T-helper 1 cell treated with Interleukin-12 subunit alpha and Interleukin-12 subunit beta and Interleukin-4 antibody, amounts not matched to agents 30 ng/mL and 1 ng/mL, for 36 hours (primary cell): Measurements from ENCODE around the gene AMT. TPM values are rescaled to one million over a fixed set of nuclear protein-coding genes. Genes with fewer than 3 reads are reported as not detected.
"Not testable (repeated sequence)": the region's sequence is repeated elsewhere in the genome, so short reads cannot be mapped to it uniquely, and the experiment has no call there.

ENCODE experiments used
- intact Hi-C: fragments of 100-400 bp; cut with micrococcal nuclease; formaldehyde crosslinking; loops from one replicate; pipeline ENCODE4 v1.15.1; 2024
- total RNA-seq: library from RNA; stranded (reverse); gene quantifications from 2 replicates; pipeline ENCODE4 v1.2.3, GENCODE V29; 2022

AMT gene
- total RNA-seq, 1 donor from 2014 or later, result 3.9 TPM

DNA sequence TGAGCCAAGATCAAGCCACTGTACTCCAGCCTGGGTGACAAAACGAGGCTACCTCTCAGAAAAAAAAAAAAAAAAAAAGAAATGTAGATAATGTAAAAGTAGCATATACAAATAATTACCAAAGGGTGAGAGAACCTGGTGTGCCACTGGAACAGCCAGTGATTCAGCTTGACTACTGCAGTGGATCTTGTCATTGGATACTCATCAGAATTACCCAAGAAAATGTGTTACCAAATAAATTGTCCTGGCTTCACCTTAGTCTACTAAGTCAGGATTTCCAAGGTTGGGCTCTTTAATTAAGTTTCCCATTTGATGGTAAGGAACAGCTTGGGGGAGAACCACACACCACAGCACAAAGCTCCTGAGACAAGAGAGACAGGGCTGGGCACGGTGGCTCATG is 5.3 kb upstream of the AMT start:
- intact Hi-C loops, result loop anchor here (5.0 kb wide), 1 partner anchor 870 kb away; the partner anchor contains the start of genes HYAL3 and NAA80

DNA sequence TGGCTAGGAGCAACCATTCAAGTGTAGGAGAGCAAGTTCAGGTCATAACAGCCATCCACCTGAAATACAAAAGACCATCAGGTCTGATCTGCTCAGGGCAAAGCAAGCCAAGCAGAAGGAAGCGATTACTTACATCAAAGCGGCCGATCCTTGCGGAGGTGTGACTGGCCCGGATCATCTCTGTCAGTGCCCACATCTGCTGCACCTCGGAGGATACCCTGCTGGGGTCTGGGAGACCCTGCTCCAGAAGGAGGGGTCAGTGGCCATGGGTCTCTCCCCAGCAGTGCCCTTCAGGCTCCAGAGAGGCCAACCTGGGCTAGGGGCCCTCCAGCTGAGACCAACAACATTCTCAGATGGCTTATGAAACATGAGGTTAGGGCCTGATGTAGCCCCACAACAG is 2.5 kb upstream of the AMT start:
- intact Hi-C loops, result loop anchor here (5.0 kb wide), 1 partner anchor 872 kb away; the partner anchor contains the start of genes HYAL3 and NAA80

DNA sequence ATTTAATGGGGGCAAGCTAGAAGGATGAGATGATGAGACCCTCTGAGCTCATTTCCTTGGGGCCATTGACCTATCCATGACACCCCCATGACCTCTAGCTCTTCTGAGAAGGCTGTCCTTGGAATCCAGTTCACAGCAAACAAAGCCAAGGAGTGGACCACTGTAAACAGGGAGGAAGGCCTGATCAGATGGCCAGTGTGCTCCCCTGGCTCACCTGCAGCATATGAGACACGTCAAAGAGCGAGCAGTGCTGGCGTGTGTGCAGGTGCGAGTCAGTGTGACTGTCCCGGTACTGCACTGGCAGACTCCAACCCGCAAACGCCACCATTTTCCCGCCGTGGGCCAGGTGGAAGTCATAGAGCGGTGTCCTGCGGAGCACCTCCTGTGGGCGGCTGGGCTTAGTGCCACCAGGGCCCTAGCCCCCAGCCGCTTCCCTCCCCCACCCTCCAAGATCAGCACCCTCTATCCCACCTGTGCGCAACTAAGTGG is 339 bp downstream of the AMT start:
- intact Hi-C loops, result no loop called here

DNA sequence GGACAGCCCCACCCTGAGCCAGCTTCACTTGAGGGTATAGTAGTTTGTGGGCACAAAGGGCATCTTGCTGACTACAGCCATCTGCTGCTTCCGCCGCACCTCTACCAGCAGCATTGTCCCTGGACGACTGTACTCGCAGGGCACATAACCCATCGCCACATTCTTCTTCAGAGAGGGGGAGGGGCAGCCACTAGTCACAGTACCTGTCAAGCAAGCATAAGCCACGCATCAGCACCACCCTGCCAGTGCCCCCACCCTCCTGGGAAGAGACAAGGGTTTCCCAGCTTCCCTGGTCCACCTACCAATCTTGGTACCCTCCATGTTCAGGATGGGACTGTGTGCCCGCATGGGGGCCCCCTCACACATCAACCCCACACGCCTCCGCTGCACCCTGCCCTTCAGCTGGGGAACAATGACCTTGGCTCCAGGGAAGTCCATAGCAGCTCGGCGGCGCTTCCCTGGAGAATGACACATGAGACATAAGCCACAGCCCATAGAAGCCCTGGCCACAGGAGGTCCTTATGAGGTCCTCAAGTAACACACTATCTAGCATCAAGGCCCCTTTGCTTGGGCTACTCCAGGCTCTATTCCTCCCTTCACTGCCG is 4.7 kb downstream of the AMT start:
- intact Hi-C loops, result loop anchor here (10.0 kb wide), 1 partner anchor 907 kb away; the partner anchor contains the start of genes HYAL2 and TUSC2

DNA sequence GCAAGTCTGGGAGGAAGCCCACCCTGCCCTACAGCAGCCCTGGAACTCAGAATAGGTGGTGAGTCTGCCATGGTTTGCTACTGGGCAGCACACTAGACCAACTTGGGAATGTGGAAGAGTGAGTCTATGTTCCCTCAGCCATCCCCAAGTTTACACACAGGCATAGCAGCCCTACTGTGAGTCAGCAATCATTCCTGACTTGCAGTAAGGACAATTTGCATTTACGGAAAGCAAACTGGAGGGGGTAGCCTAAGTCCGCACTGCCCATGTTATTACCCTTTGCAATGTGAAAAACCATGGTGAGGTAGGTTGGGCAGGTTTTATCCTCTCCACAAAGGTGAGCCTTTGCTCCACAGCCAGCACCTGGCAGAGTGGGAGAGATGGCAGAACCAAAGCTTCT is 5.4 kb downstream of the AMT start:
- intact Hi-C loops, result loop anchor here (1.0 to 10.0 kb wide), 3 partner anchors 12 to 908 kb away; partner anchors contain the start of genes HYAL2, NICN1, TUSC2 and USP4

DNA sequence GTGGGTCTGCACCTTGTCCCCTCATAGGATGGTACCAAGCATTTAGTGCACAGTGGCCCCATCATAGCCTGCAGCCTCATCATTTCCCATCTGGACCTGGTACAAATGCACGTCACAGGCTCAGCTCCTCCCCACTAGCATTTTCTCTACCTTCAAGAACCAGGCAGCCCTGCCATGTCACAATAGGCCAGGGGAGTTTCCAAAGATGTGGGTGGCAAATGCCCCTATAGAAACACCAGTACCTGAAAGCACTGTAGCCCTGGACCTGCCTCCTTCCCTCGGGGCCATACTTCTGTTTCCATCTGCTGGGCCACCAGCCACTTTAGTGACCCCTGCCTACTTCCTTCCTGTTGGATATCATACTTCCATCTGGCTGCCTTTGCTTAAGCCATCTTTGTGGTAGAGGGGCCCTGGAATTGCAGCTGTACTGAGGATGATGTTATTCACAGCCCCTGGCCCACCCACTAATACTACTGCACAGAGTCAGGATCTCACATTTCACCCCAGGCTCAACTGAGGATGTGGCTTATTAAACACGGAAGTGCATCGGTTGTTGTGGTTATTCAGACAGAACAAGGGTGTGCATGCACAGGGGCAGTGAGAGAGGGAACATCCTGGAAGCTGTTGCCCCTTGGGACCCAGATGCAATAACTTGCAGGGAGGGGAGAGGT is 6.2 kb downstream of the AMT start:
- intact Hi-C loops, result loop anchor here (1.0 to 10.0 kb wide), 5 partner anchors 13 to 909 kb away; partner anchors contain the start of genes HYAL2, NICN1, TUSC2 and USP4

DNA sequence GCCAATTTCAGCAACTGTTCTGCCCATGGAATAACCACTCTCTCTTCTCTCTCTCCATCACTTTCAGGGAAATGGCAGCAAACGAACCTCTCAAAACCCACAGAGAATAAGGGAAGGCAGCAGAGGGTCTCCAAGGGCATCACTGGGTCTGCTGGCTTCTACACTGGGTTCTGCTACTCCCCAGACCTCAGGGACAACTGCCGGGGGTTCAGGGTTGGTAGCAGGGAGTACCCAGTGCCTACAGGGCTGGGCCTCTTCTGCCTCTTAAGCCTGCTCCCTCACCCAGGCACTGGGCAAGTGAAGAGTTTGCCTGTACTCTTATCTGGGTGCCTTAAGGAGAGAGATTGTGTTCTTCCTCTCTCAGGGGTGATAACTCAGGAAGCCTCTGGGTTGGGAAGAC is 7.5 kb downstream of the AMT start:
- intact Hi-C loops, result loop anchor here (1.0 to 10.0 kb wide), 5 partner anchors 35 to 910 kb away; partner anchors contain the start of genes HYAL2, IP6K2, TUSC2 and WDR6

DNA sequence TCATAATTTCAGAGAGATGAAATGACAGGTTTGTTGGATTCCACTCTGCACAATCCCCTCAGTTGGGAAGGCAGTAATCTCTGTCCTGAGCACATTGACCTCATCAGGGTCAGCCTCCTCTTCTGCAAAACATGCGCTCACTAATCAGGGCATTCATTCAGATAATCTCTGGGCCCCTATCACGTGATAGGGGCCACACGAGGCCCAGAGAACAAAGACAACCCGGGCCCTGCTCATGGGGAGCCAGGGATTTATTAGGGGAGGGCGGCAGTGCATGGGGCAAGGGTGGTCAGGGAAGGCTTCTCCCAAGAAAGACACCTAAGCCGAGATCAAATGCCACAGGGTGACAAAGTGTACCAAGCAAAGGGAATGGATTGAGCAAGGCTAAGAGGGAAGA is 8.9 kb downstream of the AMT start:
- intact Hi-C loops, result loop anchor here (2.0 to 10.0 kb wide), 6 partner anchors 385 to 1325 kb away; partner anchors contain the start of genes HYAL2, IMPDH2, IP6K2 and TUSC2

DNA sequence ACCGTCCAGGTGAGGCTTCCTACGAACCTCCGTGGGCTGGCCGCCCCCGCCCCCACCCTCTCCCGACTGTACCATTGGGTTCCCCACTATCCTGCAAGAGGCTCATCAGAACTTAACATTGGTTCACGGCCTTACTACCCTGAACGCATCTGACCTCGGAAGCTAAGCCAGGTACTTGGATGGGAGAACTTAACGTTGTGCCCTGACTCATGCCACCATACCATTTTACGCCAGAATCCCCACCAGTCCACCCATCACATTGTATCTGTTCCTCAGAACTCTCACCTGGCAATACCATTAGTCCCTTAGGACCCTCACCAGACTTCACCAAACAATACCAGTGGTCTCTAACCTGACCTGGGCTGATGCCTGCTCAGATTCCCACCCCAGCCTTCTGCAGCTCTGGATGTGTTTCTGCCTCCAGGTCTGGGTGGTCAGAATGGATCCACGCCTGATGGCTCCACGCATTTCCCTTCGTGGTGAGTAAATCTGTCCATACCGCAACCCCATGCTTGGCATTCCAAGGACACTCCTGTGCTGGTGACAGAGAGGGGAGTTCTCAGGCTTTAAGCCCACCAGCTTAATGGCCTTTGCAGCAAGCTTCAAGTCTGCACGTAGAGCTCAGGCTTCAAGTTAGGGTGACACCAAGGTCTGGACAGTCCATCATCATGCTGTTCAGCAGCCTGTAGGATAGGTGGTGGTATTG is 9.5 kb downstream of the AMT start:
- intact Hi-C loops, result loop anchor here (1.0 to 10.0 kb wide), 15 partner anchors 17 to 1324 kb away; partner anchors contain the start of genes ARIH2, DAG1, GPX1 and HYAL2

DNA sequence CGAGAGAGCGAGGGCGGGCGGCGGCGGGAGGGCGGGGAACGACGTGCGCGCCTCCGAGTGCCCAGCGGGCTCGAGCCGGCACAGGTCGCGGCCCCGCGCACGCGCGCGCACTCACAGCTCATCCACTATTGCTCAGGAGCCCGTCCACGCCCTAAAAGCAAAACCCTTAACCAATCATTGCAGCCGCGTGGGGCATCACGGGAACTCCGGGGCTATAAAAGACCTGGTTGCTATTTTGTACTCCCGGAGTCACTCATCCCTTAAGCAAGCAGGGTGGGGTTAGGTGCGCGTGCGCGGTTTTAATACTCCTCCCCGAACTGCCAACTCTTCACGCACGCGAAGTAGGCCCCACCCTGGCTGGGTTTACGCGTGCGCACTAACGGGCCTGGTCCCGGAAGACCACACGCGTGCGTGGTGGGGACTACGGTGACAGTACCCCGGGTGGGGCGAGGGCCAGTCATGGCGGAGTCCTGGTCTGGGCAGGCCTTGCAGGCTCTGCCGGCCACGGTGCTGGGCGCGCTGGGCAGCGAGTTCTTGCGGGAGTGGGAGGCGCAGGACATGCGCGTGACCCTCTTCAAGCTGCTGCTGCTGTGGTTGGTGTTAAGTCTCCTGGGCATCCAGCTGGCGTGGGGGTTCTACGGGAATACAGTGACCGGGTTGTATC is 10.2 kb downstream of the AMT start, which contains the start of the genes RHOA and TCTA:
RHOA (minus strand) TSS at position 9 of the 664 bp plus-strand sequence. CDS start 36,387 bp downstream, outside the sequence.
TCTA (plus strand) TSS at position 456 of the 664 bp plus-strand sequence; CDS start at position 460, 4 bp downstream.
- intact Hi-C loops, result loop anchor here (1.0 to 10.0 kb wide), 15 partner anchors 17 to 1323 kb away; partner anchors contain the start of genes ARIH2, DAG1, GPX1 and HYAL2

DNA sequence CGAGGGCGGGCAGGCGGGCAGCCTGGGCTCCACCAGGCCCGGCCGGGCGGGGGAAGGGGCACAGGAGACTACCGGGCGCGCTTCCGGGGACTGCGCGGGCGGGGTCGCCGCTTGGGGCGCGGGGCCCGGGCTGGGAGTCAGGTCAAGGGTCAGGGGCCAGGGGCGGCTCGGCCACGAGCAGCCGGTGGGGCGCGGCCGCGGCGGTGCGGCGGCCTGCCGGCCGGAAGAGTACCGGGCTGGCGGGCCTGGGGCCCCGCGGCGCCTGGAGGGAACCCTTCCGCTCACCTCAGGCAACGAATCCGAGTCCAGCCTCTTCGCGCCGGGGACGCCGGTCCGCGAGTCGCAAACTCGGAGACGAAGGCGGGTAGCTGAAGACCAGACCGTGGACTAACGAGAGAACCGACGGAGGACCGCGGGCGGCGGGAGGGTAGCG is 10.7 kb downstream of the AMT start:
- intact Hi-C loops, result loop anchor here (5.0 to 10.0 kb wide), 3 partner anchors 404 to 913 kb away; partner anchors contain the start of genes HYAL2, IP6K2, TUSC2 and WDR6

DNA sequence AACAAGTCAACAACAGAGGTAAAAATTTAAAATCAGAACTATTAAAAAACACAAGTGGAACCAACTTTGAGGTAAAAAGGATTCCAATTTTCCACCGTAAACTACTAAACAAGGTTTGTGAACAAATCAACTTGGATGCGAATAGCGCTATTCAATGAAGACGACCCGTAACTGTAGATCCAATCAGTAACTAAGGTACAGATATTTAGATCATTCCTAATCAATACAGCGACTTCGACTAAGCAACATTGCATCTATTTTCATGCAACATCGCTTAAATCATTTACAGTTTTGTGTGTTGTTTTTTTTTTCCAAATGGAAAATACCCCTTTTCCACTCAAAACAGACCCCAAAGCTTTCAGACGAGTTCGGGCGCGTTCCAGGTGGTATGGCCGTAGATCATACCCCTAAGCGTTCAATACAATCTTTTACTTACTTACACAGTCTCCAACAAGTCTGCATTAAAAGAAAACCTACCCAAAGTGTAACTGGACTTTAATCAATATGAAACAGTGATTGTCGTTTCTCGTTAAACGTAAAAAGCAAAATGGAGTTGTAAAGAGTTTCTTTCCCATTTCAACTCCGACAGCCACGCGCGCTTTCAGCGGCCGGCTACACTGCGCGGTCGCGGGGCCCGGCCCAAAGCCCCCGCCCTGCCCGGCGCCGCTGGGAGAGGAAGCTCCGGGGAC is 11.3 kb downstream of the AMT start:
- intact Hi-C loops, result loop anchor here (5.0 to 10.0 kb wide), 3 partner anchors 404 to 914 kb away; partner anchors contain the start of genes HYAL2, IP6K2, TUSC2 and WDR6

DNA sequence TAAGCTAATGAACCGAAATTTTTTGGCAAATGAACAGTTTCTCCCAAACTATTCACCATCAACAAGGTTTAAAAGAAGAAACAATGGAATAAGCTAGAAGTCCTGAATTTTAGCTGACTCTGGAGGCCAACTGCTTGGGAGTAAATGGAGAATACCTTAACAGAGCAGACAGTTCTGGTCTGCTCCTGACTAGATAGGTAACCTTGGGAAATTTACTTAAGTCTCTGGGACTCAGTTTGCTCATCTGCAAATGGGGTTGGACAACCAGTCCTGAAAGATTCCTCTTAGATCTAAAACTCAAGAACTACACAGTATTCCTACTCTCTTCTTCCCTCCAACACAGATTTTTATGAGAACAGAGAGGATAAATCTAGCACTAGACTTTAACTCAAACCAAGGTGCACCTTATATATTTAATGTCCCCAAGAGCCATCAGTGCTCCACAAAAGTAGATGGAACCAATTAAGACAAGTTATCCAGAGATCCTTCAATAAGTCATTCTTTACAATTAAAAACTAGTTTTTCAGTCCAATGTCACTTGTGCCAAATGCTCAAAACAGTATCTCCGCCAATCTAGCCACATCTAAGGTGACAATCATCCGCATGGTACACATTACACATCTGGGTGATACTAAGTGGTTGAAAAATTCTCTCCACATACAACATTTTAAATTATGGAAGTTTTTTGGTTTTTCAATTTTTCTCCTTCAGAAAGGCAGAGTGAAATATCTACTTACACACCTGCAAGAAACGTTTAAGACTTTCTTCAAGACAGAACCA is 12.0 kb downstream of the AMT start:
- intact Hi-C loops, result loop anchor here (5.0 to 10.0 kb wide), 3 partner anchors 403 to 915 kb away; partner anchors contain the start of genes HYAL2, IP6K2, TUSC2 and WDR6

DNA sequence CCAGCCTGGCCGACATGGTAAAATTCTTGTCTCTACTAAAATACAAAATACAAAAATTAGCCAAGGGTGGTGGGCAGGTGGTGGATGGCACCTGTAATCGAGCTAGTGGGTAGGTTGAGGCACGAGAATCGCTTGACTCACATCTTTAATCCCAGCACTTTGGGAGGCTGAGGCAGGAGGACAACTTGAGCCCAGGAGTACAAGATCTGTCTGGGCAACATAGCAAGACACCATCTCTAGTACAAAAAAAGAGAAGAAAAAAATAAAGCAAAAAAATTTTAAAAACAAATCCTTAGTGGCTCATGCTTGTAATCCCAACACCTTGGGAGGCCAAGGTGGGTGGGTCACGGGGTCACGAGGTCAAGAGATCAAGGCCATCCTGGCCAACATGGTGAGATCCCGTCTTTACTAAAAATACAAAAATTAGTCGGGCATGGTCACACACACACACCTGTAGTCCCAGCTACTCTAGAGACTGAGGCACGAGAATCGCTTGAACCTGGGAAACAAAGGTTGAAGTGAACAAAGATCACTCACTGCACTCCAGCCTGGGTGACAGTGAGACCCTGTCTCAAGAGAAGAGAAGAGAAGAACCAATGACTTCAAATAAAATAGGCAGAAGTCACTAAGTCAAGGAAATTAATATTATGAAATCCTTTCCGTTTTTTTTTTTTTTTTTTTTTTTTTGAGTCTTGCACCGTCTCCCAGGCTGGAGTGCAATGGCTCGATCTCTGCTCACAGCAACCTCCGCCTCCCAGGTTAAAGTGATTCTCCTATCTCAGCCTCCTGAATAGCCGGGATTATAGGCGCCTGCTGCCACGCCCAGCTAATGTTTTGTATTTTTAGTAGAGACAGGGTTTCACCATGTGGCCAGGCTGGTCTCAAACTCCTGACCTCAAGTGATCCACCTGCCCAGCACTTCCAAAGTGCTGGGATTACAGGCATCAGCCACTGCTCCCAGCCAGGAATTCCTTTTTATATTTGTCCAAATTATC is 15.4 kb downstream of the AMT start:
- intact Hi-C loops, result no loop called here

DNA sequence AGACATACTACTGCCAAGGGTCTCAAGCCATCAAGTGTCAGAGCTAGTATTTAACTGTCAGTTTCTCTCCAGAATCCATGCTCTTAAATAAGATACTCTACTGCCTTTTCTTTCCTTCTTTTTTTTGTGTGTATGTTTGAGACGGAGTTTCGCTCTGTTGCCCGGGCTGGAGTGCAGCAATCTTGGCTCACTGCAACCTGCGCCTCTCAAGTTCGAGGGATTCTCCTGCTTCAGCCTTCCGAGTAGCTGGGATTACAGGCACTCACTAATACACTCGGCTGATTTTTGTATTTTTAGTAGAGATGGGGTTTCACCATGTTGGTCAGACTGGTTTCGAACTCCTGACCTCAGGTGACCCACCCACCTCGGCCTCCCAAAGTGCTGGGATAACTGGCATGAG is 16.7 kb downstream of the AMT start:
- intact Hi-C loops, result not testable (repeated sequence)

DNA sequence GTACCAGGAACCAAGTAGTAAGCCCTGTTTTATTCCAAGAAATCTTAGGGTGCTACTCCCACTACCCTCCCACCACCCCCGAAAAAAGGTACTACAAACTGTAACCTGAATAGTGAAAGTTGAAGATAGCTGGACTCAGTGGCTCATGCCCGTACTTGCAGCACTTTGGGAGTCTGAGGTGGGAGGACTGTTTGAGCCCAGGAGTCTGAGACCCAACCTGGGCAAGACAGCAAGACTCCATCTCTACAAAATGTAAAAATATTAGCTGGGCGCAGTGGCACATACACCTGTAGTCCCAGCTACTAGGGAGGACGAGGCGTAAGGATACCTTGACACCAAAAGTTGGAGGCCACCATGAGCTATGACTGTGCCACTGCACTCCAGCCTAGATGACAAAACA is 18.4 kb downstream of the AMT start:
- intact Hi-C loops, result no loop called here

DNA sequence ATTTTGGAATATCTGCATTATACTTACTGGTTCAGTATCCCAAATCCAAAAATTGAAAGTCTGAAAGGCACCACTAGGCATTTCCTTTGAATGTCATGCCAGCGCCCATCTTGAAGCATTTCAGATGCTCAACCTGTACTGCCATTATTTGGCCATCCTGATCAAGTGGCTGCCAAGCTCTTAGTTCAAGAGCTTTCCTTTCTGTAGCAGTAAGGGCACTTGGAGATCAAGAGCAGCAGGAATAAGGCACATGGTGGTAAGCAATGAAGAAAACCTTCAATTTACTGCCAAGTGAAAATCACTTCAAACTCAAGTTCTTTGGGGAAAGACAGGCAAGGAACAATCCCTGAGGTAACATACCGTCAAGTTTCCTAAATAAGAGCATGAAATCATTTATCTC is 20.5 kb downstream of the AMT start:
- intact Hi-C loops, result no loop called here

DNA sequence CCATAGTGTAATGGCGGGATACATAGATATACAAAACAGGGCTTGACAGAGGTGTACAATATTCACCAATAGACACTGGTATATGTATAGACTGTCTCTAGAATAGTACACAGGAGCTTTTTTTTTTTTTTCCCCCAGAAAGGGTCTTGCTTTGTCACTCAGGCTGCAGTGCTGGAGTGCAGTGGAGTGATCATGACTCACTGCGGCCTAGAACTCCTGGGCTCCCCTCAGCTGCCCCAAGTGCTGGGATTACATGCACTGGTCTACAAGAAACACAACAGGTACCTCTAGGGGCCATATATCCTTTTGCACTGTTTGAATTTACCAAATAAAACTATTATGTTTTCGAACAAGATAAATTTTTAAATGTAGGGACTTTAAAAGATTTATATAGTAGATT is 22.8 kb downstream of the AMT start:
- intact Hi-C loops, result no loop called here
